Measurements from ENCODE around the gene MAP4K3. TPM values are rescaled to one million over a fixed set of nuclear protein-coding genes. Genes with fewer than 3 reads are reported as not detected.

Gene MAP4K3
- polyA plus RNA-seq, 1 experiment = 45.5 TPM

DNA sequence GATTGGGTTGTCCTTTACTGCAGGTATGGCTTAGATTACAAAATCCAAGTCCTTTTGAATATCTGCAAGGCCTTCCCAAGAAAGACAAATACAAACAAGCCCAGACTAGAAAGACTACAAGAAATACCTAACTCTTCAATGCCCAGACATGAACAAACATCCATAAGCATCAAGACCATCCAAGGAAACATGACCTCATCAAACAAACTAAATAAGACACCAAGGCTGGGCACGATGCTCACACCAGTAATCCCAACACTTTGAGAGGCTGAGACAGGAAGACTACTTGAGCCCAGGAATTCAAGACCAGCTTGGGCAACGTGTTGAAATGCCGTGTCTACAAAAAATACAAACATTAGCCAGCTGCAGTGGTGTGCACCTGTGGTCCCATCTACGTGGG lies 31.7 kb downstream of the MAP4K3 start:
- no peak for DNase-seq (ENCODE audit: low read depth)
- Histone ChIP-seq H3K36me3 (ENCODE audit: control insufficient read depth, insufficient read depth, low read length) (peaks cover 1% of the 10 kb centered on the region; the same call in 1 of the 2 replicates), H3K27me3 (ENCODE audit: control insufficient read depth, insufficient read depth, low read length) (no peaks in the 10 kb centered on the region), H3K4me3 (ENCODE audit: low read depth, low read length) (no peak overlapping the region)
- ChIA-PET POLR2A (no interaction called here), CTCF (no interaction called here)
- TF ChIP-seq CTCF (IDR thresholded peaks at IDR 0.05; ENCODE audit: insufficient read depth, low read depth, low read length) = no peak

GRCh38 chr2:39403311-39403710 lies 33.8 kb downstream of the MAP4K3 start:
- Histone ChIP-seq H3K4me3 (ENCODE audit: low read depth, low read length) (no peak overlapping the region), H3K36me3 (ENCODE audit: control insufficient read depth, insufficient read depth, low read length) (peaks cover 1% of the 10 kb centered on the region; the same call in 1 of the 2 replicates), H3K27me3 (ENCODE audit: control insufficient read depth, insufficient read depth, low read length) (no peaks in the 10 kb centered on the region)
- TF ChIP-seq CTCF (IDR thresholded peaks at IDR 0.05; ENCODE audit: insufficient read depth, low read depth, low read length) = no peak
- DNase-seq (ENCODE audit: low read depth) = no peak
- CTCF ChIA-PET = interaction anchor here (2.3 kb wide), 1 partner anchor 23 kb away, joined by 7 read pairs; no protein-coding TSS in a partner anchor
- POLR2A ChIA-PET = no interaction called here

- ChIA-PET CTCF (interaction anchor here (0.6 kb wide), 1 partner anchor 9 kb away, joined by 4 read pairs; no protein-coding TSS in a partner anchor), POLR2A (no interaction called here)
- Histone ChIP-seq H3K27me3 (ENCODE audit: control insufficient read depth, insufficient read depth, low read length) (no peaks in the 10 kb centered on the region), H3K4me3 (ENCODE audit: low read depth, low read length) (no peak overlapping the region), H3K36me3 (ENCODE audit: control insufficient read depth, insufficient read depth, low read length) (peaks cover 1% of the 10 kb centered on the region; the same call in 1 of the 2 replicates)
- DNase-seq (ENCODE audit: low read depth) = no peak
- no peak for TF ChIP-seq CTCF (IDR thresholded peaks at IDR 0.05; ENCODE audit: insufficient read depth, low read depth, low read length)
Observed at GRCh38 chr2:39401319-39401718, 35.8 kb downstream of the MAP4K3 start.

DNA sequence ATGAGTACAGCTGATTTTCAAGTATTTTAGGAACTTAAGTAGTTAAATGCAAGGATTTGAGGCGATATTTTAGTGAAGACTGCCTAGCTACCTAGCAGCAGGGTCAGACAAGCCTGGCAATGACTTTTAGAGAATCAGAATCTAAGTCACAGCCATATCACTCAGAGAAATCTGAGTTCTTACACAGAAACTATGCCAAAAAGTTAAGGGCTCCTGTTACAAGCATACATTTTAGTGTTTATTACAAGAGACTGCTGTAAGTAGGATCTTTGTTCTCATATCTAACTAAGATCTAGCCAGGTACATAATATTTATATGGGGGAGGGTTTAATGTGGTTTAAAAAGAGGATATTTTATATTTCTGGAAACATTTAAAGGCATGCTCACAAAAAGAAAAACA lies 37.5 kb downstream of the MAP4K3 start:
- H3K36me3 ChIP-seq (ENCODE audit: control insufficient read depth, insufficient read depth, low read length) = peaks cover 1% of the 10 kb centered on the region; the same call in 1 of the 2 replicates
- H3K4me3 ChIP-seq (ENCODE audit: low read depth, low read length) = no peak overlapping the region
- TF ChIP-seq CTCF (IDR thresholded peaks at IDR 0.05; ENCODE audit: insufficient read depth, low read depth, low read length) = no peak
- POLR2A ChIA-PET = interaction anchor here (0.6 kb wide), 1 partner anchor 53 kb away, joined by 4 read pairs; no protein-coding TSS in a partner anchor
- CTCF ChIA-PET = no interaction called here
- no peak for DNase-seq (ENCODE audit: low read depth)
- no peaks in the 10 kb centered on the region for H3K27me3 ChIP-seq (ENCODE audit: control insufficient read depth, insufficient read depth, low read length)

- POLR2A ChIA-PET = interaction anchor here (0.6 kb wide), 1 partner anchor 73 kb away, joined by 3 read pairs; no protein-coding TSS in a partner anchor
- no peak overlapping the region for H3K4me3 ChIP-seq (ENCODE audit: low read depth, low read length)
- no peak for TF ChIP-seq CTCF (IDR thresholded peaks at IDR 0.05; ENCODE audit: insufficient read depth, low read depth, low read length)
- CTCF ChIA-PET = interaction anchor here (1.1 kb wide), 1 partner anchor 16 kb away, joined by 3 read pairs; no protein-coding TSS in a partner anchor
- no peaks in the 10 kb centered on the region for H3K27me3 ChIP-seq (ENCODE audit: control insufficient read depth, insufficient read depth, low read length)
- H3K36me3 ChIP-seq (ENCODE audit: control insufficient read depth, insufficient read depth, low read length) = no peaks in the 10 kb centered on the region
- no peak for DNase-seq (ENCODE audit: low read depth)
Observed at GRCh38 chr2:39395313-39395712, 41.8 kb downstream of the MAP4K3 start.
